NB4 (cell line): ENCODE data around the gene SYTL3.
"Not testable (repeated sequence)": the region's sequence is repeated elsewhere in the genome, so short reads cannot be mapped to it uniquely, and the experiment has no call there.

ENCODE experiments used
- DNase-seq: peaks from one replicate; pipeline ENCODE4 v3.0.0; 2010; ENCODE audit warnings: low read depth
- H3K4me3 ChIP-seq: one replicate; pipeline ENCODE4 v1.5.1; 2011; ENCODE audit warnings: mild to moderate bottlenecking, low read depth, low read length, moderate library complexity
- MYC ChIP-seq: IDR thresholded peaks from 2 replicates; pipeline ENCODE4 v1.6.1; 2011; ENCODE audit warnings: low read depth, low read length
- POLR2A ChIP-seq: IDR thresholded peaks from 2 replicates; pipeline ENCODE4 v1.6.1; 2011; ENCODE audit warnings: mild to moderate bottlenecking; ENCODE audit not compliant: insufficient read length; ENCODE audit errors: extremely low read depth
- TF ChIP-seq, protein P1 (sequence below): IDR thresholded peaks from 2 replicates; pipeline ENCODE4 v1.6.1; 2011; ENCODE audit warnings: low read depth, low read length
- TF ChIP-seq, protein P2 (sequence below): IDR thresholded peaks from one replicate; pipeline ENCODE4 v1.5.1; 2012; ENCODE audit warnings: low read depth, low read length

Gene SYTL3

DNA sequence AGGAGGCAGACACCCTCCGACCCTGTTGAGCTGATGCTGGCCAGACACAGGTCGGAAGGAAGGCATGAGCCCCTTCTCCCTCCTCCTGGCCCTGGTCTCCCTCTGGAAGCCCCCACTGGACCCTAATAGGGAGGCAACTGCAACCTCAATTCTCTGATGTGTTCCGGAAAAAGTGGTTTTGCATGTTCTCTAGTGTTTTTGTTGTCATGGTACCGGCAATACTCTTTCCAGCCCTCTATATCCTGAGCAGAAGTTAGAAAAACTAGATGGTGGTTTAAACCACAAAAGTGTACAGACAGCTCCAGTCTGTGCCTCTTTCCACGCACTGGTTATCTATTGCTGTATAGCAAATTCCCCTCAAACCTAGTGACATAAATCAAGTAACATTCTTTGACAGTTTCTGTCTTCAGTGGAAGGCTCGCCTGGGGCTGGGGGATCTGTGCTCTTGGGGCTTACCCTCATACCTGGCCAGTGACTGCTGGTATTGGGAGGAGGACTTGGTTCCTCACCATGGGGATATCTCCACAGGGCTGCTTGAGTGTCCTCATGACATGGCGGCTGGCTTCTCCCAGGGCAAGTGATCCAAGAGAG lies 37.0 kb downstream of the SYTL3 start:
- DNase-seq, result peak; percentile 37
- TF ChIP-seq, protein P1, sequence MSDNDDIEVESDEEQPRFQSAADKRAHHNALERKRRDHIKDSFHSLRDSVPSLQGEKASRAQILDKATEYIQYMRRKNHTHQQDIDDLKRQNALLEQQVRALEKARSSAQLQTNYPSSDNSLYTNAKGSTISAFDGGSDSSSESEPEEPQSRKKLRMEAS, result no peak
- no peak overlapping the region for H3K4me3 ChIP-seq

DNA sequence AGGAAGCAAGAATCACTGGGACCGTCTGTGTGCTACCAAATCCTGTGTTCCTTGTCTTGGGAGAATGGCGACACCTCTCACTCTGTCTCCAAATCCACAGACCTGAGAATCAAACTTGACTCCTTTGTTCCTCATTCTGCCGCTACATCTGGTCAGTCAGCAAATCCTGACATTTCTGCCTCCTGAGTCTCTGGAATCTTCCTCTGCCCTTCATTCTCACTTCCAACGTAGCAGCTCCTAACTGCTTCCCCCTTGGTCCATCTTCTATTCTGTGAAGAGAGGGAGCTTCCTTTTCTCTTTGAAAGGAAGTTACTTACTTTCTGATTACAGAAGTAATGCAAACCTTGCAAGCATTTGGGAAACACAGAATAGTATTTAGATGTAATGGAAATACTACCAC lies 37.7 kb downstream of the SYTL3 start:
- no peak for DNase-seq
- TF ChIP-seq POLR2A, result no peak
- TF ChIP-seq, protein P1, result no peak
- no peak for TF ChIP-seq MYC
- TF ChIP-seq, protein P2, sequence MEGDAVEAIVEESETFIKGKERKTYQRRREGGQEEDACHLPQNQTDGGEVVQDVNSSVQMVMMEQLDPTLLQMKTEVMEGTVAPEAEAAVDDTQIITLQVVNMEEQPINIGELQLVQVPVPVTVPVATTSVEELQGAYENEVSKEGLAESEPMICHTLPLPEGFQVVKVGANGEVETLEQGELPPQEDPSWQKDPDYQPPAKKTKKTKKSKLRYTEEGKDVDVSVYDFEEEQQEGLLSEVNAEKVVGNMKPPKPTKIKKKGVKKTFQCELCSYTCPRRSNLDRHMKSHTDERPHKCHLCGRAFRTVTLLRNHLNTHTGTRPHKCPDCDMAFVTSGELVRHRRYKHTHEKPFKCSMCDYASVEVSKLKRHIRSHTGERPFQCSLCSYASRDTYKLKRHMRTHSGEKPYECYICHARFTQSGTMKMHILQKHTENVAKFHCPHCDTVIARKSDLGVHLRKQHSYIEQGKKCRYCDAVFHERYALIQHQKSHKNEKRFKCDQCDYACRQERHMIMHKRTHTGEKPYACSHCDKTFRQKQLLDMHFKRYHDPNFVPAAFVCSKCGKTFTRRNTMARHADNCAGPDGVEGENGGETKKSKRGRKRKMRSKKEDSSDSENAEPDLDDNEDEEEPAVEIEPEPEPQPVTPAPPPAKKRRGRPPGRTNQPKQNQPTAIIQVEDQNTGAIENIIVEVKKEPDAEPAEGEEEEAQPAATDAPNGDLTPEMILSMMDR, result no peak

DNA sequence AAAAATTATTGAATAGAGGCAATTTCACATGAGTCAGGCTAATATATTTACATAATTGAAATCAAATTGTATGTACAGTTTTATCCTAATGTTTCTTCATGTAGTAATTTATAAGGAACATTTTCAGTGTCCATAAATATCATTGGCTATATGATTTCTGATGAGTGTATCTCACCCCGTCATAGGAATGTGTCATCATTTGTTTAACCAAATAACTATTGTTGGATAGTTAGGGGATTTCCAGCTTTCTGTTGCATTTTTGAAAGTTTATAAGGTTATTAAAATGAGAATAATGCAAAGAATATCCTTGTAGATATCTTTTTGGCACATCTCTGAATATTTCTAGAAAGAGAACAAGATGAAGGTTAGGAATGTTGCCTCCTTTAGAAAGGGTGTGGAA lies 39.0 kb downstream of the SYTL3 start:
- no peak for TF ChIP-seq MYC
- no peak for TF ChIP-seq POLR2A
- TF ChIP-seq, protein P1, result no peak
- TF ChIP-seq, protein P2, result no peak
- DNase-seq, result no peak
- no peak overlapping the region for H3K4me3 ChIP-seq

More for the DNA sequence above, 37.7 kb downstream of the SYTL3 start:
- no peak overlapping the region for H3K4me3 ChIP-seq

DNA sequence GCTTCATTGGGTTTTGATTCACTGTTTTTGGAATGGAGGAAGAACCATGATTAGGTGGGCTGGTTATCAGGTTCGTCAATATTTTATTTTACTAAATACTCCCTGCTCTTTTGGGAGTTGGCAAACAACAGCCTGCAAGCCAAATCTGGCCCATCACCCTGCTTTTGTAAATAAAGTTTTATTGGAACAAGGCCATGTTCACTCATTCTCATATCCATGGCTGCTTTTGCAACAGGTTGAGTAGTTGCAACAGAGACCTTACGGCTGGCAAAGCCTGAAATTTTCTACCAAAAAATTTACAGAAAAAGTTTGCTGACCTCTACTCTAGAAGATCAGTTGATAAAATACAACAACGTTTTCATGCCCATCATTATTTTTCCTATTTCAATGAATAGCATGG lies 45.1 kb downstream of the SYTL3 start:
- no peak overlapping the region for H3K4me3 ChIP-seq
- TF ChIP-seq, protein P2, result no peak
- TF ChIP-seq POLR2A, result no peak
- no peak for TF ChIP-seq MYC
- TF ChIP-seq, protein P1, result no peak
- DNase-seq, result no peak

DNA sequence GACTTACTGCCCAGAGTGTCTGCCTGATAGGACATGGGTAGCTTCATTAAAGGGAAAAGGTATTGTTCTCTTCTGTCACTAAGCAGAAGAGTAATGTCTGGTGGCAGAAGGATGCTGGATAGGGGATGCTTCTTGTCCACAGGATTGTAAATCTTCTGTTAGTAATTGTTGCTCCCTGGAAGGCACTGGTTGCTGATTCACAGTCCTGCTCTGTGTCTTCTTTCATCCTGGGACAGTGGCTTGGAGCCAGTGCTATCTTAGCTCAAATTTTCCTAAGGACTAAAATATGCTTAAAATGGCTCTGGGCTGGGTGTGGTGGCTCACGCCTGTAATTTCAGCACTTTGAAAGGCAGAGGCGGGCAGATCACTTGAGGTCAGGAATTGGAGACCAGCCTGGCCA lies 48.0 kb downstream of the SYTL3 start:
- TF ChIP-seq MYC, result no peak
- no peak for TF ChIP-seq POLR2A
- TF ChIP-seq, protein P2, result no peak
- TF ChIP-seq, protein P1, result no peak
- no peak overlapping the region for H3K4me3 ChIP-seq
- no peak for DNase-seq

DNA sequence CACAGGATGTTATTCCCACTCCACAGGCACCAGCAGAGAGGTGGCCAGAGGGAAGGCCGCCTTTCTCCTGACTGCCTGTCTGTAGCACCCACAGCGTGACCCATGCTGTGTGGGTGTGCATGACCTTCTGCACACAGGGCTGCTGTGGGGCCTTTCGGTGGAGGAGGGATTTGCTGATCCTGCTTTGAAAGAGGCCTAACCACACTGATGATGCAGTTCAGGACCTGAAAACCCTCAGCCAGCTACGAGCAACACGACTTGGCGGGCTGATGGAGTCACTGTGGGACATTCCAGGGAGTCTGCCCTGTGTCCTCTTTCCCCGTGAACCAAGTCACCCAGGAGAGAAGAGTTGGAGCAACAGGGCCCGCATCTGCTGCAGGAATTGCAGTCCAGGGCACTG lies 49.1 kb downstream of the SYTL3 start:
- no peak overlapping the region for H3K4me3 ChIP-seq
- DNase-seq, result no peak
- TF ChIP-seq, protein P2, result no peak
- TF ChIP-seq, protein P1, result no peak
- TF ChIP-seq MYC, result no peak
- no peak for TF ChIP-seq POLR2A

DNA sequence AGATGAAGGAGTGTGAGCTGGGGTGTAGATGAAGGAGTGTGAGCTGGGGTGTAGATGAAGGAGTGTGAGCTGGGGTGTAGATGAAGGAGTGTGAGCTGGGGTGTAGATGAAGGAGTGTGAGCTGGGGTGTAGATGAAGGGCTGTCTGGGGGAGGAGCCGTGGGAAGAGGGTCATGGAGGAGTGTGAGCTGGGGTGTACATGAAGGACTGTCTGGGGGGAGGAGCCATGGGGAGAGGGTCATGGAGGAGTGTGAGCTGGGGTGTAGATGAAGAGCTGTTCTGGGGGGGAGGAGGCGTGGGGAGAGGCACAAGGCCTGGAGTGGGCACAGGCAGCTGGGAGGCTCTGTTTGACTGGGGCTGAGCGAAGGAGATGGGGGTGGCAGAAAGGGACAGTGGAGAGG lies 51.4 kb downstream of the SYTL3 start:
- DNase-seq, H3K4me3 ChIP-seq: not testable (repeated sequence)
